ENCODE results near the gene BACE1. TPM values are rescaled to one million over a fixed set of nuclear protein-coding genes. Genes with fewer than 3 reads are reported as not detected.

BACE1 gene
- total and polyA plus RNA-seq, 9 donors = 12.6 to 99.7 (median 30.7) TPM

DNA sequence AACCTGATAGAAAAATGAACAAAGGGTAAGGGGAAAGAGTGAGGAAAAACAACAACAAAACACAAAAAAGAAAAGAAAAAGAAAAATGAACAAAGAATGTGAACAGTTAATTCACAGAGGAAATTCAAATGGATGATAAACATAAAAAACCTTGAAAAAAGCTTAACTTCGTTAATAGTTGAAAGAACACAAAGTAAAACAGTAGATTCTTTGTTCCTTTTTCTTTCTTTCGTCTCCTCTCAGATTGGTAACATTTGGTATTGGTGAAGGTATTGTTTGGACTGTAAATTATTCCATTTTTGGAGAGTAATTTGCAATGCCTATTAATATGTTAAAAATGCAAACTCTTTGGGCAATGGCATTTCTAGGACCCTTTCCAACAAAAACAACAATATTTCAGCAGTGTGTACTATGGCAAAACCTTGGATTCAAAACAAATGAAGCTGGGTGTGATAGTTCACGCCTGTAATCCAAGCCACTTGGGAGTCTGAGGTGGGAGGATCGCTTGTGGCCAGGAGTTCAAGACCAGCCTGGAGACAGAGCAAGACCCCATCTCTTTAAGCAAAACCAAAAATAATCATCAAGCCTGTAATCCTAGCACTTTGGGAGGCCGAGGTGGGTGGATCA, 3.3 kb upstream of the BACE1 start:
- WGBS, 3 donors = 9 to 25% (median 10%) methylated on average over 5 of the region's 5 CpGs
- H3K27ac ChIP-seq = no peak overlapping the region
- no peaks in the 10 kb centered on the region for H3K9me3 ChIP-seq
- H3K4me1 ChIP-seq (ENCODE audit: insufficient read depth) = peaks cover 12% of the 10 kb centered on the region
- peak in 1 of 5 donors; percentile 31 for DNase-seq
- no peaks in the 10 kb centered on the region for H3K27me3 ChIP-seq
- no peak overlapping the region for H3K4me3 ChIP-seq
- intact Hi-C loops (cut with DNase I) = loop anchor here in 2 of 4 donors (5.0 to 10.0 kb wide), 2 partner anchors 85 to 87 kb away; partner anchors contain the start of genes PCSK7 (in 2 of the 2) and RNF214 (in 2 of the 2)
- TF ChIP-seq POLR2A (IDR thresholded peaks at IDR 0.05) (no peak), EP300 (IDR thresholded peaks at IDR 0.05) (no peak)
- TF ChIP-seq, protein P1, sequence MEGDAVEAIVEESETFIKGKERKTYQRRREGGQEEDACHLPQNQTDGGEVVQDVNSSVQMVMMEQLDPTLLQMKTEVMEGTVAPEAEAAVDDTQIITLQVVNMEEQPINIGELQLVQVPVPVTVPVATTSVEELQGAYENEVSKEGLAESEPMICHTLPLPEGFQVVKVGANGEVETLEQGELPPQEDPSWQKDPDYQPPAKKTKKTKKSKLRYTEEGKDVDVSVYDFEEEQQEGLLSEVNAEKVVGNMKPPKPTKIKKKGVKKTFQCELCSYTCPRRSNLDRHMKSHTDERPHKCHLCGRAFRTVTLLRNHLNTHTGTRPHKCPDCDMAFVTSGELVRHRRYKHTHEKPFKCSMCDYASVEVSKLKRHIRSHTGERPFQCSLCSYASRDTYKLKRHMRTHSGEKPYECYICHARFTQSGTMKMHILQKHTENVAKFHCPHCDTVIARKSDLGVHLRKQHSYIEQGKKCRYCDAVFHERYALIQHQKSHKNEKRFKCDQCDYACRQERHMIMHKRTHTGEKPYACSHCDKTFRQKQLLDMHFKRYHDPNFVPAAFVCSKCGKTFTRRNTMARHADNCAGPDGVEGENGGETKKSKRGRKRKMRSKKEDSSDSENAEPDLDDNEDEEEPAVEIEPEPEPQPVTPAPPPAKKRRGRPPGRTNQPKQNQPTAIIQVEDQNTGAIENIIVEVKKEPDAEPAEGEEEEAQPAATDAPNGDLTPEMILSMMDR (IDR thresholded peaks at IDR 0.05) = no peak
- H3K36me3 ChIP-seq = no peaks in the 10 kb centered on the region

GRCh38 chr11:117318738-117319137, 2.7 kb upstream of the BACE1 start:
- no peak overlapping the region for H3K27ac ChIP-seq
- intact Hi-C loops (cut with DNase I) = loop anchor here in 2 of 4 donors (5.0 to 10.0 kb wide), 2 partner anchors 84 to 86 kb away; partner anchors contain the start of genes PCSK7 (in 2 of the 2) and RNF214 (in 2 of the 2)

DNA sequence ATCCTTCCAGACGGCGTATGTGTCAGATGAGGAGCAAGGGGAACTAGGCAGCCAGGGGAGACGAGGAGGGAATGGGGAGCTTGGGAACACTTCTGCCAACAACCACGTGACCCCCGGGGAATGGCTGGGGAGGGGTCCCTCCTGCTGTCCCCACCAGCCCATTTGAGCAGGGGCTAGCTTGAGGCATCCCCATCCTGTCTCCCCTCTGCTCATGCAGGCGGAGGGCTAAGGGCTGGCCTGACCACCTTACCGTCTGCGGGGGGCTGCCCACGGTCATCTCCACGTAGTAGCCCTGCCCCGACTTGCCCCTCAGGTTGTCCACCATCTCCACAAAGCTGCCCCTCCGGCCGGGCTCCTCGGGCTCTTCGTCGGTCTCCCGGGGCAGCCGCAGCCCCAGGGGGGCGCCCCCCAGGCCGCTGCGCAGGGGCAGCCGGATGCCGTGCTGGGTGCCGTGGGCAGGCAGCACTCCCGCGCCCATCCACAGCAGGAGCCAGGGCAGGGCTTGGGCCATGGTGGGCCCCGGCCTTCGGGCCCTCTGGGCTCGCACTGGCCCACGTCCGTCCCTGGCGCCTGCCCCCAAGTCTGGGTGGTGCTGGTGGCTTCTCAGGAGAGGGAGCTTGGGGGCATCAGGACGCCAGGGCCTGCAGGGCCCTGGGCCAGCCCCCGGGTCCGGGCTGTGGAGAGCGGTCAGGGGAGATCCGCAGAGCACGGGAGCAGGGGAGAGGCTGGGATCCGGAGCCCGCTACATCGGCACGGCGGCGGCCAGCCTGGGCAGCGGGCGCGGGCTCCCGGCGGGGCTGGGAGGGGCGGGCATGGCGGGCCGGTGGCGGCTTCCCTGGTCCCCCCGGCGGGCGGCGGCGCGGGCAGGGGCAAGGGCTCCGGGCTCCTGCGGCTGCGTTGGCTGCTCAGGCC, 515 bp downstream of the BACE1 start:
- 1 to 2% (median 2%) methylated on average over 42 to 62 of the region's 62 CpGs for WGBS, 3 donors
- peaks cover 12% of the 10 kb centered on the region for H3K4me1 ChIP-seq (ENCODE audit: insufficient read depth)
- H3K36me3 ChIP-seq = no peaks in the 10 kb centered on the region
- no peaks in the 10 kb centered on the region for H3K27me3 ChIP-seq
- H3K4me3 ChIP-seq = peak overlapping the region; percentile 62
- intact Hi-C loops (cut with DNase I) = loop anchor here in 3 of 4 donors (2.0 to 10.0 kb wide), 3 partner anchors 81 to 83 kb away; partner anchors contain the start of genes PCSK7 (in 3 of the 3) and RNF214 (in 3 of the 3)
- TF ChIP-seq EP300 (IDR thresholded peaks at IDR 0.05) (no peak), POLR2A (IDR thresholded peaks at IDR 0.05) (no peak)
- TF ChIP-seq, protein P1 (IDR thresholded peaks at IDR 0.05) = no peak
- no peaks in the 10 kb centered on the region for H3K9me3 ChIP-seq
- peak in 3 of 5 donors; percentile 17 to 43 (median 25) for DNase-seq
- H3K27ac ChIP-seq = peak overlapping the region; percentile 28 to 42

More at GRCh38 chr11:117318738-117319137, 2.7 kb upstream of the BACE1 start:
- no peaks in the 10 kb centered on the region for H3K9me3 ChIP-seq
- peak in 1 of 5 donors; percentile 17 for DNase-seq
- H3K36me3 ChIP-seq = no peaks in the 10 kb centered on the region
- H3K4me3 ChIP-seq = no peak overlapping the region
- peaks cover 12% of the 10 kb centered on the region for H3K4me1 ChIP-seq (ENCODE audit: insufficient read depth)
- WGBS, 3 donors = 81 to 86% (median 83%) methylated on average over 7 of the region's 7 CpGs
- no peaks in the 10 kb centered on the region for H3K27me3 ChIP-seq
- TF ChIP-seq POLR2A (IDR thresholded peaks at IDR 0.05) (no peak), EP300 (IDR thresholded peaks at IDR 0.05) (no peak)
- TF ChIP-seq, protein P1 (IDR thresholded peaks at IDR 0.05) = no peak

- no peaks in the 10 kb centered on the region for H3K27me3 ChIP-seq
- 9 to 17% (median 10%) methylated on average over 10 of the region's 10 CpGs for WGBS, 3 donors
- no peaks in the 10 kb centered on the region for H3K36me3 ChIP-seq
- H3K4me3 ChIP-seq = peak overlapping the region; percentile 62
- H3K27ac ChIP-seq = no peak overlapping the region
- peak in 2 of 5 donors; percentile 21 to 43 for DNase-seq
- TF ChIP-seq EP300 (IDR thresholded peaks at IDR 0.05) (no peak), POLR2A (IDR thresholded peaks at IDR 0.05) (no peak)
- TF ChIP-seq, protein P1 (IDR thresholded peaks at IDR 0.05) = no peak
- peaks cover 12% of the 10 kb centered on the region for H3K4me1 ChIP-seq (ENCODE audit: insufficient read depth)
- intact Hi-C loops (cut with DNase I) = loop anchor here in 3 of 4 donors (2.0 to 10.0 kb wide), 3 partner anchors 80 to 83 kb away; partner anchors contain the start of genes PCSK7 (in 3 of the 3) and RNF214 (in 3 of the 3)
- H3K9me3 ChIP-seq = no peaks in the 10 kb centered on the region
These were observed 1.2 kb downstream of the BACE1 start for GRCh38 chr11:117314840-117315239.
